SK-N-SH (cell line): ENCODE measurements around the gene DCP2. TPM values are rescaled to one million over a fixed set of nuclear protein-coding genes. Genes with fewer than 3 reads are reported as not detected.

Experiments
- CTCF ChIA-PET: fragments of 300-600, 350-600 bp; formaldehyde crosslinking; extraction: SDS; loops from one replicate; lab custom pipeline; 2021; lab: Yijun Ruan, JAX
- POLR2A ChIA-PET: fragments of 350-600 bp; sonication (Branson Sonifier 250); formaldehyde crosslinking; extraction: SDS; loops from one replicate; lab custom pipeline; 2020; ENCODE audit warnings: antibody characterized with exemption, inconsistent platforms; lab: Yijun Ruan, JAX
- DNase-seq: peaks from one replicate; pipeline ENCODE4 v3.0.0; 2012
- H2AFZ ChIP-seq: fragments of 200-600 bp; sonication (generic); 2 replicates; pipeline ENCODE4 v1.8.1; 2016; ENCODE audit warnings: antibody characterized with exemption, mild to moderate bottlenecking, low read depth
- H3F3A ChIP-seq: fragments of 200-600 bp; sonication (generic); replicated peaks from 2 replicates; pipeline ENCODE3; 2016; ENCODE audit warnings: antibody characterized with exemption, mild to moderate bottlenecking; ENCODE audit not compliant: insufficient read depth
- H3K27ac ChIP-seq, 2 experiments: fragments of 200-500 bp in 1 of 2; fragments of 200-600 bp in 1 of 2; sonication (Bioruptor generic) in 1 of 2; sonication (generic), shearing (Covaris generic) in 1 of 2; 2 replicates each; pipeline versions ENCODE4 v1.5.1 to v1.6.1; 2014 to 2016; ENCODE audit warnings: low read depth in 2 of 2, inconsistent platforms in 1 of 2, low read length in 1 of 2, mild to moderate bottlenecking in 1 of 2, mixed read lengths in 1 of 2
- H3K27me3 ChIP-seq: fragments of 200-600 bp; sonication (generic), shearing (Covaris generic); 2 replicates; pipeline ENCODE4 v1.6.1; 2016; ENCODE audit warnings: mixed run types; ENCODE audit not compliant: insufficient read depth
- H3K36me3 ChIP-seq, 2 experiments: fragments of 200-500 bp in 1 of 2; fragments of 200-600 bp in 1 of 2; sonication (Bioruptor generic) in 1 of 2; sonication (generic) in 1 of 2; replicated peaks in 1 of 2; 2 replicates each; pipeline versions ENCODE3 to v1.5.1; 2014 to 2016; ENCODE audit warnings: low read length in 1 of 2, mild to moderate bottlenecking in 1 of 2; ENCODE audit not compliant: insufficient read depth in 2 of 2, control insufficient read depth in 1 of 2
- H3K4me1 ChIP-seq, 2 experiments: fragments of 200-500 bp in 1 of 2; fragments of 200-600 bp in 1 of 2; sonication (Bioruptor generic) in 1 of 2; sonication (generic), shearing (Covaris generic) in 1 of 2; 2 replicates each; pipeline versions ENCODE4 v1.5.1 to v1.6.1; 2014 to 2016; ENCODE audit warnings: low read depth in 1 of 2, low read length in 1 of 2, mixed run types in 1 of 2; ENCODE audit not compliant: insufficient read depth in 2 of 2, control insufficient read depth in 1 of 2
- H3K4me2 ChIP-seq: fragments of 200-600 bp; sonication (generic), shearing (Covaris generic); 2 replicates; pipeline ENCODE4 v1.6.1; 2017; ENCODE audit warnings: mixed run types
- H3K4me3 ChIP-seq, 2 experiments: fragments of 200-500 bp in 1 of 2; fragments of 200-600 bp in 1 of 2; sonication (Bioruptor generic) in 1 of 2; sonication (generic), shearing (Covaris generic) in 1 of 2; 2 replicates each; pipeline versions ENCODE4 v1.5.1 to v1.8.1; 2014 to 2016; ENCODE audit warnings: low read depth in 2 of 2, inconsistent platforms in 1 of 2, low read length in 1 of 2, mild to moderate bottlenecking in 1 of 2, mixed read lengths in 1 of 2, moderate library complexity in 1 of 2
- H3K79me2 ChIP-seq: fragments of 200-600 bp; sonication (generic); 2 replicates; pipeline ENCODE4 v1.8.1; 2017; ENCODE audit warnings: mild to moderate bottlenecking; ENCODE audit not compliant: insufficient read depth
- H3K9ac ChIP-seq: fragments of 200-600 bp; sonication (generic); 2 replicates; pipeline ENCODE4 v1.6.1; 2017; ENCODE audit warnings: mixed run types
- H3K9me2 ChIP-seq: fragments of 200-600 bp; sonication (generic); 2 replicates; pipeline ENCODE4 v1.6.1; 2017; ENCODE audit warnings: mixed run types
- H3K9me3 ChIP-seq: fragments of 200-600 bp; sonication (generic); 2 replicates; pipeline ENCODE4 v1.6.1; 2017; ENCODE audit warnings: mixed run types, mild to moderate bottlenecking, moderate library complexity
- H4K20me1 ChIP-seq: fragments of 200-600 bp; sonication (generic); 2 replicates; pipeline ENCODE4 v1.6.1; 2017; ENCODE audit warnings: mild to moderate bottlenecking, mixed run types; ENCODE audit not compliant: insufficient read depth
- FOSL2 ChIP-seq: IDR thresholded peaks from 2 replicates; pipeline ENCODE4 v1.4.0; 2012; ENCODE audit warnings: low read depth, mild to moderate bottlenecking, moderate library complexity, borderline replicate concordance
- JUND ChIP-seq: IDR thresholded peaks from 2 replicates; pipeline ENCODE4 v1.4.0; 2012
- MEF2A ChIP-seq: IDR thresholded peaks from 2 replicates; pipeline ENCODE4 v1.4.0; 2012; ENCODE audit warnings: low read depth, borderline replicate concordance
- MXI1 ChIP-seq: IDR thresholded peaks from 2 replicates; pipeline ENCODE4 v1.6.1; 2012; ENCODE audit warnings: mild to moderate bottlenecking, low read depth, low read length, improper control_type of control experiment
- PBX3 ChIP-seq: IDR thresholded peaks from 2 replicates; pipeline ENCODE4; 2012
- POLR2AphosphoS5 ChIP-seq: IDR thresholded peaks from 2 replicates; pipeline ENCODE4 v1.6.1; 2012; ENCODE audit warnings: low read depth, low read length
- RXRA ChIP-seq: IDR thresholded peaks from 2 replicates; pipeline ENCODE4 v1.4.0; 2012; ENCODE audit warnings: low read depth, mild to moderate bottlenecking, borderline replicate concordance
- TCF12 ChIP-seq: IDR thresholded peaks from 2 replicates; pipeline ENCODE4 v1.4.0; 2012
- USF2 ChIP-seq: fragments of 150-350 bp; IDR thresholded peaks from 2 replicates; pipeline ENCODE4 v1.6.1; 2017; ENCODE audit warnings: antibody characterized with exemption, low read length, low read depth, borderline replicate concordance
- WGBS: methylation state at CpG from one replicate; pipeline ENCODE4 v1.1.6; 2017; ENCODE audit warnings: low lambda C conversion rate; 5-methylcytosine and 5-hydroxymethylcytosine counted together
- polyA plus RNA-seq, 3 experiments: library from polyadenylated mRNA; depleted of rRNA; stranded (reverse); fragments of >200 nt; gene quantifications; 2 replicates each; pipeline ENCODE4 v1.2.3, GENCODE V29; 2012
- TF ChIP-seq, protein P1 (sequence below): fragments of 200-600 bp; sonication (generic); IDR thresholded peaks from 2 replicates; pipeline ENCODE4 v1.6.1; 2017; ENCODE audit warnings: antibody characterized with exemption, mild to moderate bottlenecking, moderate library complexity

Gene DCP2
- polyA plus RNA-seq, 1 of the 3 experiments (the other 2 are of a cell fraction) = 6.0 TPM

DNA sequence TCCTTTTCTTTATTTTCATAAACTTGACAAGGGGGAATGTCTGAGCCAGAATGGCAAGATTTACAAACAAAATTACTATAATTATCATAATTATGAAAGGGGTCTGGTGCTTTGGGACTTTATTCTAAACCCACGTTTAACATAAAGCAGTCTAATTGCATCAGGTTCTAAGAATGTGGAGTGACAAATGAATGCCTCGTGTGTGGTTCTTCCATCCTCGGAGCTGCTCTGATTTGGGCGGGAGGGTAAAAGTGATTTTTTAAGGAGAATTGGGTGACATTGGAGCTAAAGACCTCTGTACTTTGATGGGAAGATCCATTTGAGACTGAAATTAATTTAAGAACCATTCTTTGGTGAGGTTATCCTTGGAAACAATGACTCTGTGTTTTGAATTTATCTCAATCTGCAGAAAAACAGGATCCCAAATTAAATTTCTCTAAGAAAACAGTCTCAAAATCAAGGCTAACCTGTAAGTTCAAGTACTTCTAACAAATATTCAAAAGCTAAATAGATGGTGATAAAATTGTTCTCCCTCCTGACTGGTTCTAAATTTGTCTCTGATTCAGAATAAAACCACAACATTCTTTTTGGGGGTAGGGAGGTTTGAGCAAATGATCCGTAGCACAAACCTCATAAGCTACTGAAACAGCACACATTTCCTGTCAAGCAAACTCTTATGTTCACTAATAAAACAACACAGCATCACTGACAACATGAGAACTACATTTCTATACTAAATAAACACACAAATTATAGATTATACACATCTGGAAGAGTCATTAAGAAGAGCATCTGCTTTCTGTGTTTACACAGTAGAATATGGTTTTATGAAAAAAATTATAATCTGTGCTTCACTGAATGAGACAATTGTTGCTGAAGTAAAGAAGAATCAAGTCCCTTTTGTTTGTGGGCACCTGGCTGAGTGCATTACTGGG is 85.5 kb downstream of the DCP2 start:
- Histone ChIP-seq H3K4me3 (no peak overlapping the region), H3K27ac (peak overlapping the region in 1 of 2 experiments; percentile 76; a peak in 2 of 4 replicates), H3F3A (no peaks in the 10 kb centered on the region), H3K9me2 (no peaks in the 10 kb centered on the region), H3K9ac (no peak overlapping the region), H4K20me1 (no peaks in the 10 kb centered on the region), H3K4me1 (peaks cover 18 to 66% of the 10 kb centered on the region in 2 experiments), H3K36me3 (no peaks in the 10 kb centered on the region), H3K4me2 (peak overlapping the region; percentile 27), H2AFZ (peak overlapping the region; percentile 8; the same call in 1 of the 2 replicates), H3K79me2 (no peaks in the 10 kb centered on the region)
- POLR2A ChIA-PET = no interaction called here
- CTCF ChIA-PET = interaction anchor here (0.8 to 1.5 kb wide), 6 partner anchors 8 to 544 kb away, joined by 3 read pairs; no protein-coding TSS in a partner anchor
- WGBS = 41% methylated on average over 5 of the region's 5 CpGs
- DNase-seq = peak; percentile 33
- TF ChIP-seq MEF2A (peak; percentile 83), TCF12 (peak; percentile 54), USF2 (no peak), FOSL2 (peak; percentile 33; the same call in 1 of the 2 replicates), RXRA (peak; percentile 13; the same call in 1 of the 2 replicates), POLR2AphosphoS5 (no peak), MXI1 (no peak), JUND (no peak), PBX3 (0 out of 2 replicates have a peak, but pooled peaks have one; percentile 9)
- TF ChIP-seq, protein P1, sequence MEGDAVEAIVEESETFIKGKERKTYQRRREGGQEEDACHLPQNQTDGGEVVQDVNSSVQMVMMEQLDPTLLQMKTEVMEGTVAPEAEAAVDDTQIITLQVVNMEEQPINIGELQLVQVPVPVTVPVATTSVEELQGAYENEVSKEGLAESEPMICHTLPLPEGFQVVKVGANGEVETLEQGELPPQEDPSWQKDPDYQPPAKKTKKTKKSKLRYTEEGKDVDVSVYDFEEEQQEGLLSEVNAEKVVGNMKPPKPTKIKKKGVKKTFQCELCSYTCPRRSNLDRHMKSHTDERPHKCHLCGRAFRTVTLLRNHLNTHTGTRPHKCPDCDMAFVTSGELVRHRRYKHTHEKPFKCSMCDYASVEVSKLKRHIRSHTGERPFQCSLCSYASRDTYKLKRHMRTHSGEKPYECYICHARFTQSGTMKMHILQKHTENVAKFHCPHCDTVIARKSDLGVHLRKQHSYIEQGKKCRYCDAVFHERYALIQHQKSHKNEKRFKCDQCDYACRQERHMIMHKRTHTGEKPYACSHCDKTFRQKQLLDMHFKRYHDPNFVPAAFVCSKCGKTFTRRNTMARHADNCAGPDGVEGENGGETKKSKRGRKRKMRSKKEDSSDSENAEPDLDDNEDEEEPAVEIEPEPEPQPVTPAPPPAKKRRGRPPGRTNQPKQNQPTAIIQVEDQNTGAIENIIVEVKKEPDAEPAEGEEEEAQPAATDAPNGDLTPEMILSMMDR = no peak
- TF ChIP-seq, all 33 proteins: peak for 5
- no peaks in the 10 kb centered on the region for H3K27me3 ChIP-seq
- H3K9me3 ChIP-seq = no peaks in the 10 kb centered on the region
